HCT116 (cell line): ENCODE data around the gene CALHM3. TPM values are rescaled to one million over a fixed set of nuclear protein-coding genes. Genes with fewer than 3 reads are reported as not detected.

Experiments
- ATAC-seq: fragments of 200-7000 bp; cut with Tn5 transposase; 2 replicates; pipeline ENCODE4 v1.9.1; 2020; ENCODE audit warnings: mild to moderate bottlenecking, moderate library complexity
- BruUV-seq: library from RNA; stranded (reverse); fragments of 400-500 nt; replicated peaks from 2 replicates; lab custom pipeline; 2021; lab: Mats Ljungman, UMichigan
- CTCF ChIA-PET: fragments of 300-600 bp; sonication (Branson Sonifier 250); formaldehyde crosslinking; loops from one replicate; lab custom pipeline; 2021; ENCODE audit warnings: antibody characterized with exemption; lab: Charles Lee
- POLR2A ChIA-PET: fragments of 300-600, 350-600 bp; sonication (Branson Sonifier 250); formaldehyde crosslinking; loops from one replicate; lab custom pipeline; 2021; ENCODE audit warnings: antibody characterized with exemption; lab: Charles Lee
- RAD21 ChIA-PET, 2 experiments: fragments of 300-600 bp; sonication (Branson Sonifier 250); formaldehyde crosslinking; loops; one replicate each; lab custom pipeline; 2023; ENCODE audit warnings: low total read pairs in 2 of 2; ENCODE audit not compliant: uncharacterized antibody in 2 of 2, unreplicated experiment in 2 of 2, low non-redundant PET in 1 of 2; lab: Charles Lee
- DNase-seq: peaks from one replicate; pipeline ENCODE4 v3.0.0-alpha.2; 2010; ENCODE audit warnings: low read depth, low spot score
- H2AFZ ChIP-seq: fragments of 200-600 bp; shearing (Covaris generic), sonication (generic); 2 replicates; pipeline ENCODE4 v1.6.1; 2017; ENCODE audit warnings: low read depth, mixed run types, mixed read lengths, antibody characterized with exemption, low read length; ENCODE audit not compliant: poor library complexity, severe bottlenecking
- H3K27ac ChIP-seq: 2 replicates; pipeline ENCODE4 v1.5.1; 2012; ENCODE audit warnings: low read depth, low read length
- H3K27me3 ChIP-seq: fragments of 200-600 bp; sonication (generic); 2 replicates; pipeline ENCODE4 v1.6.1; 2016; ENCODE audit warnings: mixed run types, low read length, mixed read lengths; ENCODE audit not compliant: insufficient read depth
- H3K36me3 ChIP-seq, 2 experiments: fragments of 200-500 bp in 1 of 2; fragments of 200-600 bp in 1 of 2; sonication (Bioruptor generic) in 1 of 2; sonication (generic) in 1 of 2; 2 replicates each; pipeline versions ENCODE4 v1.5.1 to v1.6.1; 2014 to 2016; ENCODE audit warnings: low read length in 2 of 2, inconsistent platforms in 1 of 2, mixed read lengths in 1 of 2, mixed run types in 1 of 2; ENCODE audit not compliant: insufficient read depth in 2 of 2, control insufficient read depth in 1 of 2
- H3K4me1 ChIP-seq, 2 experiments: fragments of 200-600 bp in 1 of 2; sonication (generic) in 1 of 2; 2 replicates each; pipeline versions ENCODE4 v1.5.1 to v1.6.1; 2012 to 2017; ENCODE audit warnings: low read length in 2 of 2, inconsistent platforms in 1 of 2, mild to moderate bottlenecking in 1 of 2, mixed read lengths in 1 of 2, mixed run types in 1 of 2, moderate library complexity in 1 of 2; ENCODE audit not compliant: insufficient read depth in 2 of 2, control insufficient read depth in 1 of 2
- H3K4me2 ChIP-seq: fragments of 200-600 bp; sonication (generic); 2 replicates; pipeline ENCODE4 v1.6.1; 2017; ENCODE audit warnings: mixed run types, low read length, mixed read lengths
- H3K4me3 ChIP-seq, 2 experiments: fragments of 200-600 bp in 1 of 2; sonication (generic) in 1 of 2; replicated peaks in 1 of 2; 2 replicates each; pipeline ENCODE4 v1.5.1; 2011 to 2016; ENCODE audit warnings: low read length in 2 of 2, control low read depth in 1 of 2, low read depth in 1 of 2, mild to moderate bottlenecking in 1 of 2, mixed read lengths in 1 of 2, mixed run types in 1 of 2
- H3K79me2 ChIP-seq: fragments of 200-600 bp; sonication (generic); 2 replicates; pipeline ENCODE4 v1.6.1; 2017; ENCODE audit warnings: mild to moderate bottlenecking, mixed run types, low read length, moderate library complexity, mixed read lengths; ENCODE audit not compliant: insufficient read depth
- H3K9ac ChIP-seq: fragments of 200-600 bp; sonication (generic); 2 replicates; pipeline ENCODE4 v1.6.1; 2016; ENCODE audit warnings: low read length, mixed read lengths
- H3K9me2 ChIP-seq: fragments of 200-600 bp; sonication (generic), shearing (Covaris generic); 2 replicates; pipeline ENCODE4 v1.6.1; 2017; ENCODE audit warnings: mixed run types, mild to moderate bottlenecking, moderate library complexity; ENCODE audit not compliant: insufficient read depth
- H3K9me3 ChIP-seq, 2 experiments: fragments of 200-500 bp in 1 of 2; fragments of 200-600 bp in 1 of 2; sonication (Bioruptor generic) in 1 of 2; sonication (generic) in 1 of 2; 2 replicates each; pipeline ENCODE4 v1.6.1; 2014 to 2017; ENCODE audit warnings: low read length in 2 of 2, mixed read lengths in 2 of 2, inconsistent platforms in 1 of 2, low read depth in 1 of 2, mild to moderate bottlenecking in 1 of 2, mixed run types in 1 of 2, moderate library complexity in 1 of 2; ENCODE audit not compliant: control insufficient read depth in 1 of 2, insufficient read depth in 1 of 2
- H4K20me1 ChIP-seq: fragments of 200-600 bp; sonication (generic), shearing (Covaris generic); 2 replicates; pipeline ENCODE4 v1.6.1; 2017; ENCODE audit warnings: mixed run types, mild to moderate bottlenecking, moderate library complexity; ENCODE audit not compliant: insufficient read depth
- ATF3 ChIP-seq: IDR thresholded peaks from 2 replicates; pipeline ENCODE4 v1.6.1; 2012
- CBX3 ChIP-seq: IDR thresholded peaks from 2 replicates; pipeline ENCODE4 v1.6.1; 2012; ENCODE audit warnings: low read depth
- EGR1 ChIP-seq: IDR thresholded peaks from 2 replicates; pipeline ENCODE4 v1.6.1; 2012; ENCODE audit warnings: low read depth
- ELF1 ChIP-seq: IDR thresholded peaks from 2 replicates; pipeline ENCODE4 v1.6.1; 2012; ENCODE audit warnings: low read depth, borderline replicate concordance
- EZH2phosphoT487 ChIP-seq: fragments of 200-600 bp; IDR thresholded peaks from 2 replicates; pipeline ENCODE4 v1.6.1; 2018; ENCODE audit warnings: antibody characterized with exemption, borderline replicate concordance
- FOSL1 ChIP-seq: IDR thresholded peaks from 2 replicates; pipeline ENCODE4 v1.6.1; 2012; ENCODE audit warnings: low read depth
- JUND ChIP-seq: IDR thresholded peaks from 2 replicates; pipeline ENCODE4 v1.6.1; 2012
- POLR2AphosphoS5 ChIP-seq: IDR thresholded peaks from 2 replicates; pipeline ENCODE4 v1.6.1; 2011; ENCODE audit warnings: mild to moderate bottlenecking, low read depth, low read length, moderate library complexity
- RAD21 ChIP-seq: IDR thresholded peaks from 2 replicates; pipeline ENCODE4 v1.6.1; 2012; ENCODE audit warnings: low read depth, mild to moderate bottlenecking
- REST ChIP-seq: IDR thresholded peaks from 2 replicates; pipeline ENCODE4 v1.6.1; 2012; ENCODE audit warnings: low read depth
- SIN3A ChIP-seq: IDR thresholded peaks from 2 replicates; pipeline ENCODE4 v1.6.1; 2012; ENCODE audit warnings: low read depth
- SP1 ChIP-seq: IDR thresholded peaks from 2 replicates; pipeline ENCODE4 v1.6.1; 2012; ENCODE audit warnings: low read depth
- SRF ChIP-seq: IDR thresholded peaks from 2 replicates; pipeline ENCODE4 v1.6.1; 2012; ENCODE audit warnings: low read depth
- YY1 ChIP-seq: IDR thresholded peaks from 2 replicates; pipeline ENCODE4 v1.6.1; 2011; ENCODE audit warnings: low read length, low read depth, moderate library complexity, mild to moderate bottlenecking; ENCODE audit not compliant: insufficient replicate concordance; ENCODE audit errors: extremely low read depth
- ZBTB33 ChIP-seq: IDR thresholded peaks from 2 replicates; pipeline ENCODE4 v1.6.1; 2011; ENCODE audit warnings: mild to moderate bottlenecking, low read length, moderate library complexity; ENCODE audit not compliant: insufficient replicate concordance; ENCODE audit errors: extremely low read depth
- ZFX ChIP-seq: fragments of 450-650 bp; IDR thresholded peaks from 2 replicates; pipeline ENCODE4 v1.6.1; 2017
- ZNF274 ChIP-seq: fragments of 200-500 bp; sonication (Bioruptor generic); IDR thresholded peaks from 2 replicates; pipeline ENCODE4 v1.6.1; 2014; ENCODE audit warnings: mild to moderate bottlenecking, low read depth, low read length, inconsistent platforms
- intact Hi-C: fragments of 100-400 bp; cut with micrococcal nuclease; formaldehyde crosslinking; loops from 2 replicates; pipeline ENCODE4 v1.10.0; 2022
- total RNA-seq: library from RNA; stranded (reverse); gene quantifications from one replicate; pipeline ENCODE4 v1.2.1, GENCODE V29; 2021; ENCODE audit not compliant: unreplicated experiment
- TF ChIP-seq, protein P1 (sequence below), 3 experiments: fragments of 200-600 bp in 1 of 3; sonication (generic) in 1 of 3; IDR thresholded peaks in 2 of 3; conservative IDR thresholded peaks in 1 of 3; 2 replicates each; pipeline ENCODE4 v1.5.1; 2012 to 2017; ENCODE audit warnings: low read depth in 2 of 3, low read length in 2 of 3, antibody characterized with exemption in 1 of 3, borderline replicate concordance in 1 of 3, control low read depth in 1 of 3, mild to moderate bottlenecking in 1 of 3, mixed read lengths in 1 of 3, mixed run types in 1 of 3, moderate library complexity in 1 of 3; ENCODE audit not compliant: insufficient read depth in 1 of 3

Gene CALHM3
- total RNA-seq, 1 experiment from 2014 or later: 0.49 TPM

DNA sequence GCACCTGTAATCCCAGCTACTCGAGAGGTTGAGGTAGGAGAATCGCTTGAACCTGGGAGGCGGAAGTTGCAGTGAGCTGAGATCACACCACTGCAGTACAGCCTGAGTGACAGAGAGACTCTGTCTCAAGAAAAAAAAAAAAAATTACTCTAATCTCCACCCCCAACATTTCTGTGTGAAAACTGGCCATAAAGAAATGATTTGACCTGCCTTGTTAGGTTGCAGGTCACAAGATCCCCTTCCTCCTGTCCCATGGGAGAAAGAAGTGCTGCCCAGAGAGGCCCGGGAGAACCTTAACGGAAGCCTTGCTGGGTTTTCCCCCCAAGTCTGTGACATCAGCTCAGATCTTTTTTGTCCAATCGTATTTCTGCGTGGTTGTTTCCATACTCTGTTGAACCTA, 11.6 kb downstream of the CALHM3 start:
- ChIA-PET RAD21 (no interaction called here), CTCF (interaction anchor here (0.9 kb wide), 1 partner anchor 9 kb away, joined by 3 read pairs; no protein-coding TSS in a partner anchor), POLR2A (no interaction called here)
- H2AFZ ChIP-seq: no peak overlapping the region
- TF ChIP-seq, protein P1, sequence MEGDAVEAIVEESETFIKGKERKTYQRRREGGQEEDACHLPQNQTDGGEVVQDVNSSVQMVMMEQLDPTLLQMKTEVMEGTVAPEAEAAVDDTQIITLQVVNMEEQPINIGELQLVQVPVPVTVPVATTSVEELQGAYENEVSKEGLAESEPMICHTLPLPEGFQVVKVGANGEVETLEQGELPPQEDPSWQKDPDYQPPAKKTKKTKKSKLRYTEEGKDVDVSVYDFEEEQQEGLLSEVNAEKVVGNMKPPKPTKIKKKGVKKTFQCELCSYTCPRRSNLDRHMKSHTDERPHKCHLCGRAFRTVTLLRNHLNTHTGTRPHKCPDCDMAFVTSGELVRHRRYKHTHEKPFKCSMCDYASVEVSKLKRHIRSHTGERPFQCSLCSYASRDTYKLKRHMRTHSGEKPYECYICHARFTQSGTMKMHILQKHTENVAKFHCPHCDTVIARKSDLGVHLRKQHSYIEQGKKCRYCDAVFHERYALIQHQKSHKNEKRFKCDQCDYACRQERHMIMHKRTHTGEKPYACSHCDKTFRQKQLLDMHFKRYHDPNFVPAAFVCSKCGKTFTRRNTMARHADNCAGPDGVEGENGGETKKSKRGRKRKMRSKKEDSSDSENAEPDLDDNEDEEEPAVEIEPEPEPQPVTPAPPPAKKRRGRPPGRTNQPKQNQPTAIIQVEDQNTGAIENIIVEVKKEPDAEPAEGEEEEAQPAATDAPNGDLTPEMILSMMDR (IDR thresholded peaks at IDR 0.05 in 2 of 3, conservative IDR thresholded peaks at IDR 0.05 in 1 of 3; ENCODE audit: borderline replicate concordance in 1 of 3, insufficient read depth in 1 of 3, low read depth in 2 of 3, low read length in 2 of 3): no peak
- TF ChIP-seq ZBTB33: no peak
- TF ChIP-seq REST: no peak
- no peak for TF ChIP-seq ZNF274
- TF ChIP-seq YY1: no peak
- no peak for TF ChIP-seq ZFX
- TF ChIP-seq EGR1: no peak
- TF ChIP-seq FOSL1: no peak
- TF ChIP-seq EZH2phosphoT487: no peak
- TF ChIP-seq JUND: no peak
- no peak for TF ChIP-seq POLR2AphosphoS5
- TF ChIP-seq CBX3: no peak
- TF ChIP-seq SIN3A: no peak
- no peak for TF ChIP-seq ELF1
- TF ChIP-seq SRF: no peak
- TF ChIP-seq RAD21: no peak
- TF ChIP-seq SP1: no peak
- TF ChIP-seq ATF3: no peak
- H3K9me2 ChIP-seq: no peaks in the 10 kb centered on the region
- no peak overlapping the region for H3K9ac ChIP-seq
- ATAC-seq: no peak
- no peaks in the 10 kb centered on the region for H3K9me3 ChIP-seq
- H3K36me3 ChIP-seq: no peaks in the 10 kb centered on the region
- no peak overlapping the region for H3K27ac ChIP-seq
- H3K27me3 ChIP-seq: no peaks in the 10 kb centered on the region
- H4K20me1 ChIP-seq: no peaks in the 10 kb centered on the region
- no peak overlapping the region for H3K4me2 ChIP-seq
- intact Hi-C loops: no loop called here
- peaks cover 5 to 15% of the 10 kb centered on the region in 2 experiments; a peak in 3 of 4 replicates for H3K4me1 ChIP-seq
- H3K79me2 ChIP-seq: no peaks in the 10 kb centered on the region
- H3K4me3 ChIP-seq: no peak overlapping the region
- BruUV-seq: no TSS peak
- DNase-seq: no peak
